Pancreas (tissue), 10 donors: ENCODE data around the gene TERF2IP. TPM values are rescaled to one million over a fixed set of nuclear protein-coding genes. Genes with fewer than 3 reads are reported as not detected.

Source experiments
- ATAC-seq, 4 donors: fragments of 200-7000 bp; cut with Tn5 transposase; one replicate each; pipeline versions ENCODE4 v1.8.0 to v1.9.1; 2020; ENCODE audit warnings: mild to moderate bottlenecking in 4 of 4, moderate library complexity in 4 of 4
- DNase-seq, 6 donors: peaks; one replicate each; pipeline ENCODE4 v3.0.0-alpha.2; 2020
- FAIRE-seq: peaks from 2 replicates; lab custom pipeline; 2012; peaks lifted over from hg19 to GRCh38; lab: Jason Lieb, UNC
- H3K27ac ChIP-seq, 4 donors: fragments of 200-600 bp; sonication (generic); 1 replicate in 3 of 4; 2 replicates in 1 of 4; pipeline versions ENCODE4 v1.5.0 to v1.8.0; 2020
- H3K27me3 ChIP-seq, 4 donors: fragments of 200-600 bp; one replicate each; pipeline ENCODE4 v1.8.0; 2021
- H3K36me3 ChIP-seq, 3 donors: fragments of 200-600 bp; sonication (generic) in 1 of 3; one replicate each; pipeline versions ENCODE4 v1.5.0 to v1.8.0; 2020 to 2021
- H3K4me1 ChIP-seq, 3 donors: fragments of 200-600 bp; one replicate each; pipeline ENCODE4 v1.8.0; 2021
- H3K4me3 ChIP-seq, 4 donors: fragments of 200-600 bp; sonication (generic) in 2 of 4; one replicate each; pipeline versions ENCODE4 v1.5.0 to v1.8.0; 2020 to 2021
- H3K9me3 ChIP-seq, 4 donors: fragments of 200-600 bp; one replicate each; pipeline ENCODE4 v1.8.0; 2021
- CTCF ChIP-seq, 4 donors: fragments of 200-600 bp; sonication (generic) in 3 of 4; IDR thresholded peaks; one replicate each; pipeline versions ENCODE4 v1.5.0 to v1.8.0; 2021; ENCODE audit warnings: antibody characterized with exemption in 4 of 4
- WGBS, 2 donors: extraction: QIAGEN DNeasy Blood & Tissue Kit; methylation state at CpG; one replicate each; pipeline ENCODE4 v1.1.7; 2013; 5-methylcytosine and 5-hydroxymethylcytosine counted together
- intact Hi-C, 3 donors: fragments of 100-400 bp; cut with DNase I; formaldehyde crosslinking; loops; one replicate each; pipeline versions ENCODE4 v1.11.1 to v1.14.2; 2022
- polyA plus RNA-seq, 2 donors: library from polyadenylated mRNA; stranded (reverse); fragments of 200-250 nt; gene quantifications; one replicate each; pipeline ENCODE4 v1.2.3, GENCODE V29; 2013
- total RNA-seq, 6 donors: library from RNA; stranded (reverse); fragmentation: NEBNext Ultra II Directional in 4 of 6; extraction: Animal tissue kit (Norgen Biotek cat#: 25700) in 4 of 6; gene quantifications; one replicate each; pipeline versions ENCODE4 v1.2.1 to v1.2.4, GENCODE V29; 2021 to 2023
- donor health status: healthy with polysubstance abuse.
- donor health status: DM: no; HTN: no; CAD: no; lungs with moderate emphysema.
- donor health status: DM: no; HTN: no; CAD: no.
- donor health status: control.
- donor health status: control.
- donor health status: Bipolar disorder and iron deficiency.
- donor health status: DM: yes; HTN: yes; CAD: no.
- donor health status: DM: no; HTN: no; CAD: no.
- donor health status: DM: no; HTN: no; CAD: no.
- donor health status: DM: yes; HTN: yes; CAD: no.

TERF2IP gene
- total and polyA plus RNA-seq, 8 donors, result 14.6 to 69.7 (median 22.8) TPM

- Histone ChIP-seq H3K4me3 (no peak overlapping the region), H3K4me1 (no peaks in the 10 kb centered on the region), H3K27ac (no peak overlapping the region), H3K9me3 (no peaks in the 10 kb centered on the region), H3K36me3 (no peaks in the 10 kb centered on the region), H3K27me3 (no peaks in the 10 kb centered on the region)
- intact Hi-C loops, result no loop called here
- no peak for ATAC-seq
- no peak for DNase-seq
- 94% methylated on average over 4 of the region's 4 CpGs for WGBS, 2 donors
- no peak for FAIRE-seq
- TF ChIP-seq CTCF (IDR thresholded peaks at IDR 0.05), result no peak
Measured at GRCh38 chr16:75703306-75703705, 55.7 kb downstream of the TERF2IP start.

Other genes starting within 250 kb of the TERF2IP start
- 10 to 100 TPM; 19.3 to 28.6 (median 22.1) TPM for gene CFDP1, start 214.3 kb upstream of the TERF2IP start, total RNA-seq
- 10 to 100 TPM; 33.3 to 57.5 TPM for gene CFDP1, start 214.3 kb upstream of the TERF2IP start, polyA plus RNA-seq
- gene TMEM170A, start 183.1 kb upstream of the TERF2IP start, total RNA-seq, result 10 to 100 TPM in 1 of 6 donors, 1 to 10 TPM in 5; 7.1 to 12.6 (median 8.8) TPM
- gene TMEM170A, start 183.1 kb upstream of the TERF2IP start, polyA plus RNA-seq, result 1 to 10 TPM; 4.3 to 5.7 TPM
- gene CHST6, start 152.3 kb upstream of the TERF2IP start, total RNA-seq, result under 1 TPM in 5 of 6 donors, not detected in 1; 0.06 to 0.25 (median 0.13) TPM
- under 1 TPM in 1 of 2 donors, not detected in 1; under 0.01 TPM for gene CHST6, start 152.3 kb upstream of the TERF2IP start, polyA plus RNA-seq
- under 1 TPM in 5 of 6 donors, not detected in 1; 0.06 to 0.28 (median 0.13) TPM for gene CHST5, start 111.7 kb upstream of the TERF2IP start, total RNA-seq
- under 1 TPM; 0.15 to 0.16 TPM for gene CHST5, start 111.7 kb upstream of the TERF2IP start, polyA plus RNA-seq
- 1 to 10 TPM; 2.5 to 5.3 (median 4.1) TPM for gene TMEM231, start 91.5 kb upstream of the TERF2IP start, total RNA-seq
- 1 to 10 TPM; 3.0 to 6.6 TPM for gene TMEM231, start 91.5 kb upstream of the TERF2IP start, polyA plus RNA-seq
- gene GABARAPL2, start 81.4 kb upstream of the TERF2IP start, total RNA-seq, result 10 to 100 TPM; 29.9 to 61.2 (median 34.3) TPM
- gene GABARAPL2, start 81.4 kb upstream of the TERF2IP start, polyA plus RNA-seq, result 100 to 1,000 TPM in 1 of 2 donors, 10 to 100 TPM in 1; 44.1 to 117 TPM
- gene ADAT1, start 24.5 kb upstream of the TERF2IP start, total RNA-seq, result 10 to 100 TPM in 5 of 6 donors, 1 to 10 TPM in 1; 9.2 to 20.5 (median 15.9) TPM
- 10 to 100 TPM in 1 of 2 donors, 1 to 10 TPM in 1; 9.4 to 14.4 TPM for gene ADAT1, start 24.5 kb upstream of the TERF2IP start, polyA plus RNA-seq
- gene KARS1, start 108 bp upstream of the TERF2IP start, total RNA-seq, result 10 to 100 TPM; 51.0 to 70.7 (median 63.3) TPM
- gene KARS1, start 108 bp upstream of the TERF2IP start, polyA plus RNA-seq, result 10 to 100 TPM; 47.2 to 51.5 TPM
- not detected for gene CPHXL2, start 29.2 kb downstream of the TERF2IP start, total RNA-seq
- not detected for gene CPHXL2, start 29.2 kb downstream of the TERF2IP start, polyA plus RNA-seq
- gene DUXB, start 53.7 kb downstream of the TERF2IP start, total RNA-seq, result not detected
- gene DUXB, start 53.7 kb downstream of the TERF2IP start, polyA plus RNA-seq, result not detected
- gene CPHXL, start 78.7 kb downstream of the TERF2IP start, total RNA-seq, result not detected
- gene CPHXL, start 78.7 kb downstream of the TERF2IP start, polyA plus RNA-seq, result not detected